GM10248 (cell line): ENCODE measurements around the gene GNLY.

Source experiments
- CTCF ChIA-PET: fragments of 300-600 bp; sonication (Branson Sonifier 250); formaldehyde crosslinking; extraction: SDS; loops from one replicate; lab custom pipeline; 2021; ENCODE audit warnings: antibody characterized with exemption; lab: Yijun Ruan, JAX
- POLR2A ChIA-PET: fragments of 350-650 bp; sonication (Branson Sonifier 250); formaldehyde crosslinking; extraction: SDS; loops from one replicate; lab custom pipeline; 2020; ENCODE audit warnings: antibody characterized with exemption; lab: Yijun Ruan, JAX
- DNase-seq: peaks from one replicate; pipeline ENCODE4 v3.0.0; 2012; ENCODE audit errors: extremely low spot score
- CTCF ChIP-seq: IDR thresholded peaks from 2 replicates; pipeline ENCODE4 v1.5.1; 2012; ENCODE audit warnings: mild to moderate bottlenecking, low read depth; ENCODE audit errors: extremely low read depth, missing control alignments, control extremely low read depth

GNLY gene

DNA sequence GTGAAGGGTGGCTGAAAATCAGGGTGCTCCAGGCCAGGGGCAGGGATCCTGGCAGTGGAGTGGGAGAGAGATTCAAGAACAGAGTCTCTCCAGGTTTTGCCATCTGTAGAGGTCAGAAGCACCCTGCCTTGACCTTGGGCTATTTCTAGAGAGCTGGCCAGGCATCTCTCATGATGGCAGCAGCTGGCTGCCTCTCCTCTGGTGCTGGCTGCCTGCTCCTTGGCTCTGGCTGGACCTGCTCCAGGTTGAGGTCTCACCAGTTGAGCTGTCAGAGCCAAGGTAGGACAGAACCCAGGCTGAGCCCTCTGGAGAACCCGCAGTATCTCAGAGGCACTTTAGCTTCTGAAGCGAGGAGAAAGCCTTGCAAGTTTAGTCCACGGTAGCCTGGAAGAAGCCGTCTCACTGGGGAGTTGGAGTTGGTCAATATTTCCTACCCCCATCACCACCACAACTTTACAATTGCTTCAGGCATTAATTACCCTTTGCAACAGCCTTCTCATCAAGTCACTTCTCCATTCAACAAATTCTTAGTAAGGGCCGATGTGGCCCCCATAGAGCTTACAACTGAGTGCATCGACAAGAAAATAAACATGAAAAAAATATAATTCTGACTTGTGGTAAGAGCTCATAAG is 25.6 kb downstream of the GNLY start:
- CTCF ChIA-PET = interaction anchor here (0.9 to 7.3 kb wide), 6 partner anchors 9 to 95 kb away, joined by 3 to 73 read pairs (median 14); no protein-coding TSS in a partner anchor
- POLR2A ChIA-PET = no interaction called here

GRCh38 chr2:85720533-85720932 is 26.4 kb downstream of the GNLY start:
- ChIA-PET CTCF (interaction anchor here (0.9 to 7.3 kb wide), 5 partner anchors 8 to 94 kb away, joined by 3 to 73 read pairs (median 20); no protein-coding TSS in a partner anchor), POLR2A (no interaction called here)
- TF ChIP-seq CTCF = no peak
- no peak for DNase-seq

More for the DNA sequence above, 25.6 kb downstream of the GNLY start:
- no peak for DNase-seq
- TF ChIP-seq CTCF = no peak

DNA sequence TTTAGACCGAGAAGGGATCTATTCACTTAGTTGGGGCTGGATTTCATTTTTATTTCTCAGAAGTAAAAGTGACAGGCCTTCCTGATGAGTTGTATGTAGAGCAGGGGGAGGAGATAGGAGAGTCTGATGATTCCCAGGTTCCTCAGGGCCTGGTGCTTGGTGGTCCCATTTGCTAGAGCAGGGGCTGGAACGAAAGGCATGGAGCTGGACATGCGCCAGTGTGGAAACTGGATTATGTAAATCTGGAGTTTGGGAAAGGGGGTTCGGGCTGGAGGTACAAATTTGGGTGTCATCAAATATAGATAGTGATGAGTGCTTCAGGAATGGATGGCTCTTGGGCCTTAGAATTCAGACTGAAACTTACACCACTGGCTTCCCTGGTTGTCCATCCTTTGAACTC is 27.5 kb downstream of the GNLY start:
- ChIA-PET POLR2A (no interaction called here), CTCF (interaction anchor here (7.3 kb wide), 1 partner anchor 15 kb away, joined by 73 read pairs; no protein-coding TSS in a partner anchor)
- no peak for TF ChIP-seq CTCF
- DNase-seq = no peak

GRCh38 chr2:85722519-85722918 is 28.4 kb downstream of the GNLY start:
- CTCF ChIA-PET = interaction anchor here (1.5 to 4.5 kb wide), 3 partner anchors 14 to 91 kb away, joined by 4 to 27 read pairs (median 10); no protein-coding TSS in a partner anchor
- no peak for TF ChIP-seq CTCF
- no peak for DNase-seq
- POLR2A ChIA-PET = no interaction called here

DNA sequence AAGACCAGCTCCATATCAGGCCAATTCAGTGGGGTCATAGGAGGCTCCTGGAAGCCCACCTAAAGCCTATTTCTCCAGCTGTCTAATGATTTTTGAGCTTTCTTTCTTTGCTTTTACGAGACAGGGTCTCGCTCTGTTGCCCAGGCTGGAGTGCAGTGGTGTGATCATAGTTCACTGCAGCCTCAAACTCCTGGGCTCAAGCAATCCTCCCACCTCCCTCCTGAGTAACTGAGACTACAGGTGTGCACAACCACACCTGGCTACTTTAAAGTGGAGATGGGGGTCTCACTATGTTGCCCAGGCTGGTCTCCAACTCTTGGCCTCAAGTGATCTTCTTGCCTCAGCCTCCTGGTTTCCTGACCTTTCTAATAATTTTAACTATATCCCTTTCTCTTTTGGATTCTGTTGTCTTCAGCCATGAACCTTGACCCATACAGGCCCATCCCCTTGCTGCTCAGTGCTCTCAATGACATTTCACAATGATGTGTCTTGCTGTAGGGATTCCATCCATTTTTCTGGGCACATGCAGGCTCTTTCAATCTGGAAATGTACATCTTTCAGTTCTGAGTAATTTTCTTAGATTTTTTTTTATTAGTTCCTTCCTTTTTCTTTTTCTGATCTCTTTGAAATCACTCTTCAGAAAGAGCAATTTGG is 29.7 kb downstream of the GNLY start:
- ChIA-PET CTCF (interaction anchor here (0.9 to 4.5 kb wide), 10 partner anchors 11 to 356 kb away, joined by 3 to 35 read pairs (median 8); no protein-coding TSS in a partner anchor), POLR2A (no interaction called here)

More for the DNA sequence above, 29.7 kb downstream of the GNLY start:
- TF ChIP-seq CTCF = no peak
- DNase-seq = no peak
